GM10847 (cell line): ENCODE data around the gene VAT1L.

Source experiments
- POLR2A ChIP-seq: IDR thresholded peaks from 2 replicates; pipeline ENCODE4 v1.6.1; 2011; ENCODE audit not compliant: insufficient read length; ENCODE audit errors: extremely low read depth

VAT1L gene, protein sequence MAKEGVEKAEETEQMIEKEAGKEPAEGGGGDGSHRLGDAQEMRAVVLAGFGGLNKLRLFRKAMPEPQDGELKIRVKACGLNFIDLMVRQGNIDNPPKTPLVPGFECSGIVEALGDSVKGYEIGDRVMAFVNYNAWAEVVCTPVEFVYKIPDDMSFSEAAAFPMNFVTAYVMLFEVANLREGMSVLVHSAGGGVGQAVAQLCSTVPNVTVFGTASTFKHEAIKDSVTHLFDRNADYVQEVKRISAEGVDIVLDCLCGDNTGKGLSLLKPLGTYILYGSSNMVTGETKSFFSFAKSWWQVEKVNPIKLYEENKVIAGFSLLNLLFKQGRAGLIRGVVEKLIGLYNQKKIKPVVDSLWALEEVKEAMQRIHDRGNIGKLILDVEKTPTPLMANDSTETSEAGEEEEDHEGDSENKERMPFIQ

GRCh38 chr16:77788181-77789084 is at the start of gene VAT1L:
Gene VAT1L (plus strand): TSS chr16:77788564. CDS start chr16:77788683, 119 bp downstream.
- no peak for TF ChIP-seq POLR2A

GRCh38 chr16:77738706-77739558 is 49.4 kb upstream of the VAT1L start:
- no peak for TF ChIP-seq POLR2A

GRCh38 chr16:77739559-77739892 is 48.8 kb upstream of the VAT1L start:
- no peak for TF ChIP-seq POLR2A

DNA sequence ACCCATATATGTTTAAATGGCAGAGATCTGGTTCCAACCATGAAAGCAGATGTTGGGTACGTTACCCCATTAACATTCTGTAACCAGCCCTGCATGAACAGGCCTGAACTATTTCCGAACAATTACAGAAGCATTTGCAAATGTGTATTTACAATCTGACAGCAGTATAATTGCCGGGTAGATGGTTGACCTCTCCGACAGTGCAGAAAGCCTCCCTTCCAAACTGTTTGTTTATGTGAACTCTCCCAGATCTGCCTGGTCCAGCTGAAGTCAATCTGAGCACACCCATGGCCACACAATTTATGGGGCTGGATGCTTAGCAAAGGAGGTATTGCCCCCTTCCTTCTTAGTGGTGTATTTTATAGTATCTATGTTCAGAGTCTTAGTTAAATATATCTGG is 44.2 kb upstream of the VAT1L start:
- TF ChIP-seq POLR2A: no peak

DNA sequence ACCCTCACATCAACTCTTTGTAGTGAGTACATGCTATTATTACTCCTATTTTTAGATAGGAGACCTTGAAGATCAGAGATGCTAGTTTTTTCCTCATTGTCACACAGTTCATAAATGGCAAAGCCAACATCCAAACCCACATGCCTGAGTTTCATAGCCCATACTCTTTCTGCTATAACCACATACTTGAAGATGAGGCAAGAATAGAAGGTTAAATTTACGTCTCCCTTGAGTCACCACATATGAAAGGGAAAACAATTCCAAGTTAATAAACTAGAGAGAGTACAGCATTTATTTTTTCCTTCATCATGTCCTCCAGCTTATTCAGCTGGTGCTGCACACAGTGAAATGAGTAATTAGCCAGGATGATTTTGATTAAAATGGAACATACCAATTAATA is 42.4 kb upstream of the VAT1L start:
- TF ChIP-seq POLR2A: no peak

DNA sequence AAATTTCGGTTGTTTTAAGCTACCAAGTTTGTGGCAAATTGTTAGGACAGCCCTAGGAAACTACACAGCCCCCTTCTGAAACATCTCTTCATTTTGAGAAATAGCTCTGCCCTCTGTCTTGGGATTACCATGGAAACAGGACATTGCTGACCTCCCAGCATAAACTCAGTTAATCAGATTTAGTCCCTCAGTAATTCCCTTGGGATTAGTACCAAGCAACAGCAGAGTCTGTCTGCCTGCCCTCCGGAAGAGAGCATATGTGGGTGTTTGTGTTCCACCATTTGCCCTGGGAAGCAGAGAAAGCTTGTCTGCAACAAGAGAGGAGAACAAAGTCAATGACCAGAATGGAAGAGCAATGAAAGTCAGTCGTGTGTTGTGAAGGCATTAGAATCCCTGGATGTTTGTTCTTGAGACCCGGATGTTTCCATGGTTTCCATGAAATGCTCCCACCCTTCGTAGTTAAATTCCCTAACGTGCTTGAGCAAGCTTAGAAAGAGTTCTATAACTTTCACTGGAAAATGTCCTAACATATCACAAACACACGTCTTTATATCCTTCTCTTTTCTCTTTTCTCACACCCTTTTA is 39.9 kb upstream of the VAT1L start:
- no peak for TF ChIP-seq POLR2A

DNA sequence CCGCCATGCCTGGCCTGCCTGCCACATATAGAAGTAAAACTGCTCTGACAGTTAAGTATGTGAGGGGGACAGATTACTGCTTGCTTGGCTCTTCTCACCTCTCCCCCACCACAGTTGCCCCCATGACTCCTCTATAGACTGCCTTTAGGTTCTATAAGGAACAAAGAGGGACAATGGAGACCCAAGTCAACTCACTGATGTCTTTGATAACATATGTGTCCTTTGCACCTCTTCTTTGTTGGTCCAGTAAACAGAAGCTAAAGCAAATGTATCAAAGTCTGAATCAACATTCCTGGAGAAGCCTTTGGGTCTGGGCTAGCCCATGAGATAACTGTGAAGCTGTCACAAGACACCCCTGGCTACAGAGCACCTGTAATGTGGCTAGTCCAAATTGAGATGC is 38.9 kb upstream of the VAT1L start:
- TF ChIP-seq POLR2A: no peak

- TF ChIP-seq POLR2A: no peak
Measured at GRCh38 chr16:77758046-77758445, 30.3 kb upstream of the VAT1L start.

DNA sequence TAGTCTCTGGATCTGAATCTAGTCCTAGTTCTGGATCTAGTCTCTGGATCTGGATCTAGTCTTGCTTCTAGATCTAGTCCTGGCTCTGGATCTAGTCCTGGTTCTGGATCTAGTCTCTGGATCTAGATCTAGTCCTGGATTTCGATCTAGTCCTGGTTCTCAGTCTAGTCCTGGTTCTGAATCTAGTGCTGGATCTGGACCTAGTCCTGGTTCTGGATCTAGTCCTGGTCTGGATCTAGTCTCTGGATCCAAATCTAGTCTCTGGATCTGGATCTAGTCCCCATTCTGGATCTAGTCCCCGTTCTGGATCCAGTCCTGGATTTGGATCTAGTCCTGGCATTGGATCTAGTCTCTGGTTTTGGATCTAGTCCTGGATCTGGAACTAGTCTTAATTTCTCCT is 29.9 kb upstream of the VAT1L start:
- TF ChIP-seq POLR2A: no peak

DNA sequence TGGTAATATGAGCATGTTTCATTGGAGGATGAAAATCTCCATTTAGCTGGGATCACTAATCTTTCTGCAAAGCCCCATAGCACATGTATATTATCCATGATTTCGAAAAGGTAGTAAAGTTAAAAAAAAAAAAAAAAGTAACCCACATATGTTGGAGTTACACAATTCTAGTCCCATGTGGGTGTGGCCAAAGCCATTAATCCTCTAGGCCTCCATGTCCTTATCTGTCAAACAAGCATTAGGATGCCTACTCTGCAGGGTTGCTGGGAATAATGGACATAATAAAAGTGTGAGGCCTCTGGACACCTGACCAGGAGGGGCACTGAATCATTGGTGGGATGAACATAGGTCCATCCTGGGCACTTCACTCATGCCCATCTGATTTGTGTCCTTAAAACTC is 29.2 kb upstream of the VAT1L start:
- no peak for TF ChIP-seq POLR2A

GRCh38 chr16:77759821-77760220 is 28.5 kb upstream of the VAT1L start:
- TF ChIP-seq POLR2A: no peak

GRCh38 chr16:77760800-77761199 is 27.6 kb upstream of the VAT1L start:
- TF ChIP-seq POLR2A: no peak

DNA sequence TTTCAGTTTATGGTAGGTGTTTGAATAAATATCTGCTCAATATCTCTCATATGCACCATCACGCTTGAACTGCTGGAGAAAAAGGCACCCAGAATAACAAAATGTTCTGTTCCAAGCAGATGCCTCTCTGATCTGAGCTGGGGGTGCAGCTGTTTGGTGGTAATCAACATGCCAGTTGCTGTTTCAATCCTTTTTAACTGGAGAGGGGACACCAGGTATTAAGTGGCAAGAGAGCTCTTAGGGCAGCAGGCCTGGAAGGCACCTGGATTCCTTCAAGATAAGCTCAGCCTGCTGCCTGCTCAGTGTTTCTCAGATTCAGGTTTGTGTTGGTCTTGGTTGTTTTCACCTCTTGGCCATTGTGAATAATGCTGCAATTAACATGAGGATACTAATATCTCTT is 27.2 kb upstream of the VAT1L start:
- no peak for TF ChIP-seq POLR2A

GRCh38 chr16:77762262-77762661 is 26.1 kb upstream of the VAT1L start:
- TF ChIP-seq POLR2A: no peak

- TF ChIP-seq POLR2A: no peak
Measured at GRCh38 chr16:77763994-77764393, 24.4 kb upstream of the VAT1L start.

- TF ChIP-seq POLR2A: no peak
Measured at GRCh38 chr16:77767211-77767610, 21.2 kb upstream of the VAT1L start.

DNA sequence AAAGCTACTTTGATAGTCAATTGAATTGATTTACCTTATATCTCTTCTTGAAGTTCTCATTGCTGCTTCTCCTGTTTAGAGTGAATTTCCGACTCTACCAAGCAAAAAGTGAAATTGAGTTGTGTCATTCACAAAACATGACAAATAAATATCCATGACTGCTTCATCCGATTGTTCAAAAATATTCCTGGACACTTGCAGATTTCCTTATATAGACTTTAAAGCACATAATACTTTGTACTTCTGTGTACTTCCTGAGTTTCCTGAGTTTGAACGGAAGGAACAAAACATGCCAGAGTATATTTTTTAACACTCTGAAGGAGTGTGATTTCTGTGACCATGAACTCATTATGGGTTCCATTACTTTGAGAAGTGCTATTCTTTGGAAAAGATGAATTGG is 20.5 kb upstream of the VAT1L start:
- TF ChIP-seq POLR2A: no peak
